Activated CD8-positive, alpha-beta memory T cell treated with anti-CD3 and anti-CD28 coated beads, Interleukin-2, amount 50 U/mL, for 48 hours (primary cell): ENCODE measurements around the gene ZFPL1.

ENCODE experiments used
- DNase-seq: peaks from one replicate; pipeline ENCODE4 v3.0.0-alpha.2; 2020

Gene ZFPL1

DNA sequence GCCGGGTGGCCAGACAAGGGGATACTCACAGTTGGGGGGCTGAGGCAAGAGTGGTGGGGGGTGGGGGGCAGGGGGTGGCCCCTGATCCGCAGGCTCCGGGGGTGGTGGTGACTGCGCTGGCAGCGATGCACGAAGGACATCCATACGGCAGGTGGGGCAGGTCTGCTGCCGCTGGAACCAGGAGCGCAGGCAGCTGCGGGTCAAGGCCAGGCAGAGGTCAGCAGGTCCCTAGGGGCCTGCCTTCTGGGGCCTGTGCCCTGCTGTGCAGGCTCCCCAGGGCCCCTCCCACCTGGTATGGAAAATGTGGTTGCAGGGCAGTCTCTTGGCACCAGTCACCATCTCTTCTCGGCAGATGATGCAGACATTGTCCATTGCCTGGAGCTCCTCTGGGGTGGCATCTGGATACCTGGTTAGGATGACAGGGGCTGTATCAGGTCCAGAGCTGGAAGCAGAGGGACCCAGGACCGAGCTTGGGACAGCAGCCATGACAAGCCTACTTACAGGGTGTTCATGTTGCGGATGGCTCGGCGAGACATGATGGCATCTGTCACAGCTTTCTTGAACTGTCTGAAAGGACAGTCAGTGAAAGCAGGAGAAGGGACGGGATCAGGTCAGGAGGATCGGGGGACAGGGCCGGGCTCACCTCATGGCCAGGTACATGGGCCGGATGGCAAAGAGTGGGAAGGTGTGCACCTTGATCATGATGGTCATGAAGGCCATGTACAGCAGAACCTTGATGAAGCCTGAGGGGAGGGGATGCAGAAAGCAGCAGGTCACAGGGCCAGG is 46.8 kb downstream of the ZFPL1 start:
- no peak for DNase-seq

DNA sequence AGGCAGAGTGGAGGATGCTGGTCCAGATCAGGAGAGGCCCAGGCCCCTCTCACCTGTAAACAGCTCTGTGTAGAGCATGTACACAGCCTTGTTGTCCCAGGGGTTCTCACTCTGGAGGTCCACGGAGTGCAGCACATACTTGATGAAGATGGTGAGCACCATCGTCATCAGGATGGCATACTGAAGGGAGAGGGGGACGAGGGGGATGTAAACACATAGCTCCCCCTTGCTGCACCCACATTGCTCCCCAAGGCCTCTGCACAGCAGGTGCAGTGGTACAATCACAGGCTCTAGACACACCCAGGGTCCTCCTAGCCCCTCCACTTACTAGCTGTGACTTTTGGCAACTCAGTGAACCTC is 47.4 kb downstream of the ZFPL1 start:
- no peak for DNase-seq

DNA sequence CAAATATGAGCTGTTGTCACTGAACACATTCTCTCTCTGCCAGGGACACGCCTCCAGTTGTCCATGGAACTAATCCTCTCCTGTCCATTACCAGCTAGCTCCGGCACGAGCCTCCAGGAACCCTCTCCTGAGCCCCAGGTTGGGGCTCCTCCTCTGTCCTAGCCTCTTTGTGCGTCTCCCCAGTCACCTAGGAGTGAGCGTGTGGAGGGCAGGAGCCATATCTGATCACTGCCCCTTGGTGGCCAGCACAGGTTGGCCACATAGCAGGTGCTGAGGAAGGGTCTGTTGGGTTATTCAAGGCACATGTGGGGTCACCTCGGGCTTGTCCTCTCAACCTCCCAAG is 47.8 kb downstream of the ZFPL1 start:
- no peak for DNase-seq

DNA sequence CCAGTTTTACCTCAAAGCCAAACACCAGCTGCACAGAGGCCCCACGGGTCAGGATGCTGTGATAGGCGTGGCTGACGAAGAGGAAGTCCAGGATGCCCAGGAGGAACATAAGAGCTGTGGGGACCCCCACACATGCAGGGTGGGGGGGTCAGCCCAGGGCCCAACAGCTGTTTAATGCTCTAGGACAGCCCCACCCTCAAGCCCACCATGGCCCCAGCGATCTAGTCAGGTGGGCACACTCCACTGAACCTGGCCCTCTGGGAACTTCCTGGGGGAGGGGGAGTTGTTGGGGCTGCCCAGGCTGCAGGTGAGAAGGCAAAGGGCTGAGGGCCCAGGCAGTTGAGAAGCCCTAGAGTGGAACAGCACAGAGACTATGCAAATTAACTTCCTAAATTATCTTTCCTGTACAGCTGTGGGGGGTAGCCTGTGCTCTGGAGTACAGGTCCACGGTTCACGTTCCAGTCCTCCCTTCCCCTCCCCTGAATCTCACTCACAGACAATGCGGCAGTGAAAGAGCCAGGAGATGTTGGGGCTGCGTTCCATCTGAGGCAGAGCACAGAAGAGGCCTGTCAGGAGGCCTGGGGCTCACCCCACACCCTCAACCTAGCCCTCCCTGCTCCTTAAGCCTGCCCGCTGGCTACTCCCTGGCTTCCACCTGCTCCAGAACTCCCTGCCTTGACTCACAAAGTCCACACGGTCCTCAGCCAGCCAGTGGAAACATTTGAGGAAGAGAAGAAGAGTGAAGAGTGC is 48.4 kb downstream of the ZFPL1 start:
- DNase-seq, result no peak

DNA sequence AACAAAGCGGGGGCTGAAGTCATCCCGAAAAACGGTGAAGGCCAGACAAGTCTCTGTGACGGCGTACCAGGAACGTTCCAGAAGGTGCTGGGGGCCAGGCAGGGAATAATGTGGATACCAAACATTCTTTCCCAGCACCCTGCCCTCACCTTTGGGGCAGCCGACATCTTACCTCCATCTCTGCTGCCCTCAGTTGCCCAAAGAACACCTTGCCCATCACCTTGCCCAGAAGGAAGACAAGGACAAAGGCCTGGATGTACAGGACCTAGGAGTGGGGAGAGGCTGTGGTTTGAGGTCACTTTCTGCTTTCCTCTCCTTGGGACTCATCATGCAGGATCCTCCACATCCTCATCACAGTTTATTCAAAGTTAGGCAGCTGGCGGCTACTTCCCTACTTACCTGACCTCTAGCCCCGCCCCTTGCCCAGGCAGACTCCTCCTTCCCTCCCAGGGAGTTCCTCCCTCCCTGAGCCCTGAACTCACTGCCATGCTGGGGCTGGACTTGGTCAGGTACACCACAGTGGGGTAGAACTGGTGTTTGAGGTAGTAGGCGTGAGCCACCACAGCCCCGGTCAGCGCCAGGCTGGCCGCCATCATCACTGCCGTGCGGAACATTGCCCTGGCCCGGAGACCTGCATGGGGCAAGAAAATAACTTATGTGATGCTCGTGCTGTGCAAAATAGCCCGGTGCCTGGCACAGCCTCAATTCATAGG is 49.1 kb downstream of the ZFPL1 start:
- DNase-seq, result no peak

DNA sequence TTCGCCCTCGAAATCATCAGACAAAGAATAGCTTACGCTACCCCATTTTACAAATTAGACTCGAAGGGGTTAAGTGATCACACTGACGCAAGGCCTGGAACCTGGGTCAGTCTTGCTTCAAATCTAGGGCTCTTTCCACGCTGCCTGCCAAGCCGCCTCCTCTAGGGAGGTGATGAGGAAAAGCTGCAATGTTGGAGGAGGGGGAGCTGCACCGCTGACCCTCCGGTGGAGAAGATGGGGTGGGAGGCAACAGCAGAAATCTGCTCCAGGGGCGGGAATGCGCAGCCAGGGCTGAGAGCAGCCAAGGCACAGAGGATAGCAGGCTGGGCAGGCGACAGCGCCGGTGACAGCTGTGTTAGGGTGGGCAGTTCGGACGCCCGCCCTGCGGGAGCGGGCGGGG is 49.7 kb downstream of the ZFPL1 start:
- no peak for DNase-seq

DNA sequence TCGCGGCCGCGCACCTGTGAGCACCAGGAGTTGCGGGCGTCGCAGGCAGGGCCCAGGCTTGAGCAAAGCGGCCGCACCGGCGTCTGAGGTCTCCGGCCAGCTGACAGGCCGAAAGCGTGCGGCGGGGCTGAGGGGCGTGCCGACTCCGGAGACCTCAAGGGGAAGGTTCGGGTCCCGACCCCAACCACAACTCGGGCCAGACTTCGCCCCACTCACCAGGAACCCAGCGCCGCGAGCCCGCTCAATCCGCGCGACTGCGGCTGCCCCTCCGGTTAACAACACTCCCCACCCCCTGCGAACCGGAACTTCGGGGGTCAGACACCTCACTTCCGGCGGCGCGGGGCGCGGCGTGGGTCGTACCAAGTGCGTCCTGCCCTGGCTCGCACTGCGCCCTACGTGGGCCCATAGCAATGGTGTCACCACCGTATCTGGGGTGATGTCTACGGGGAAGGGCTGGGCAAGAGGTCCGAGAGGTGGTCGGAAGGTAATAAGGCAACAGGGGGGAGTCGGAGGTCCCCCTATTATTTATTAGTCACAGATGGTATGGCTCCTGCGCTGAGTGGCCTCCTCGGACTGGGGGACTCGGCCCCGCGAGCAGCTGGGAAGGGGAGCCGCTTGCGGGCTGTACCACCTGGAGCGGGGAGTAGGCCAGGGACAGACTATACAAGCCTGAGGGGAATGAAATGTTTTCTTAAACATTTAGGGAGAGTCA is 50.4 kb downstream of the ZFPL1 start, which contains the start of gene SYVN1:
Gene SYVN1 (minus strand): TSS at position 280 of the 712 bp plus-strand sequence. CDS start 918 bp downstream, outside the sequence.
- DNase-seq, result peak; percentile 95

DNA sequence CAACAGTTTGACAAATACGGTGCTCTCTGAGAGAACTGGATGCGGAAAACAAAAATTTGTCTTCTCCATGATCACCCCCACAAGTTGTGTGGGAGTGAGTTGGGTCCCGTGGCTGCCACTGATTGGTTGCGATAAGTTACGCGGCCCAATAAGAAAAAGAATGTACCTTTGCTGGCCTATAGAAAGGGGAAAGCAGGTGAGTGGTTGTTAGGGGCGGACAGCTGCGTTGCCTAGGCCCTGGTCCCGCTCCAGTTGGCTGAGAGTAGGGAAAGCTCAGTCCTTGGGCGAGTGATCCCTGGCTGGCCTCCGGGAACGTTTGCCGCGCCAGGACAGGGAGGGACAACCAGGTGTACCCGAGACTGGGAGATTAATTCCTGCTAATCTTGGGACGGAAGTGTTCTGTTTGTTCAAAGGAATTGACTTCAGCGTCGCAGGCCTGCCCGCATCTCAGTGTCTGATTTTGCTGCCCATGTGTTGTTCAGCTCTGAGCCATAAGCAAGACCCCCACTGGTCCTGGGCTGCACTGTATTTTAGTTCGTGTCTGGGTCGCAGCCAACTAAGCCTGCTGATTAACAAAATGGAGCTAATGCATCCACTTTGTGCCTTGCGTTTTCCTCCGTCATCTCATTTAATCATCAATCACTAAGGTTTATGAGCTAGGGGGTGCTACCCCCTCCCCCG is 51.1 kb downstream of the ZFPL1 start:
- DNase-seq, result peak; percentile 85

DNA sequence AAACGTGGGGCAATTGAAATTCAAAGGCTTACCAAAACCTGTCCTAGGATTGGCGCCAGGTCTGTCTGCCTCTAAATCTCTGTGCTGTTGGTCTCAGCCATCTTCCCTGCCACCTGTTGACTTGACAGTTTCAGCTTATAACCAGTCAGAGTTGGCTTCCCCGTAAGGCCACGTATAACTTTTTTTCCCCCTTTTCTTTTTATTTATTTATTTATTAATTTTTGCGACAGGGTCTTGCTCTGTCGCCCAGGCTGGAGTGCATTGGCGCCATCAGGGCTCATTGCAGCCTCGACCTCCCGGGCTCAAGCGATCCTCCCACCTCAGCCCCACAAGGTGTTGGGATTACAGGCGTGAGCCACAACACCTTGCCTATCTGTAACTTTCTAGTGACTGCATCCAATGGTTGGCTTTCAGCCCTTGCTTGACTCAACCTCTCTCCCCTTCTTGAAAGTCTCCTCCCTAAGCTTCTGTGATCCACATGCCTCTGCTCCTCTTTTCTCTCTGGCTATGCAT is 51.7 kb downstream of the ZFPL1 start:
- DNase-seq, result no peak

DNA sequence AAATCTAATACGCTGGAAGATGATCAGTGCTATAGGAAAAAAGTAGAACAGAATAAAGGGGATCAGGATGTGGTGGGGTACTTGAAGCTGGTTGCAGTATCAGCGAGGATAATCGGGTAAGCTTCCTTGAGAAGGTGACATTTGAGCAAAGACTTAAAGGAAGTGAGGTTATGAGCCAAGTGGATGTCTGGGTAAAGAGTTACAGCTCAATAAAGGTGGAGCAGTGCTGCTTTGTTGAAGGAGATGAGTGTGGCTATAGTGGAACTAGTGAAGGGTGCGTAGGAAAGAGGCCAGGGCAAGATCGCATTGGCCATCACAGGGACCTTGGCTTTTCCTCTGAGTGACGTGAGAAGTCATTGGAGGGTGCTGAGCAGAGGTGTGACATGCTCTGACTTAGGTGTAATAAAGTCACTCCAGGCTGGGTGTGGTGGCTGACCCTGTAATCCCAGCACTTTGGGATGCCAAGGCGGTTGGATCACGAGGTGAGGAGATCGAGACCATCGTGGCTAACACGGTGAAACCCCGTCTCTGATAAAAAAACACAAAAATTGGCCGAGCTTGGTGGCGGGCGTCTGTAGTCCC is 52.6 kb downstream of the ZFPL1 start:
- no peak for DNase-seq
